ENCODE measurements around the gene UPF3B. TPM values are rescaled to one million over a fixed set of nuclear protein-coding genes. Genes with fewer than 3 reads are reported as not detected.
"Not testable (repeated sequence)": the region's sequence is repeated elsewhere in the genome, so short reads cannot be mapped to it uniquely, and the experiment has no call there.

UPF3B gene
- total RNA-seq, 1 experiment from 2014 or later = 3.9 TPM

- DNase-seq = peak; percentile 84
- Histone ChIP-seq H3K27me3 (ENCODE audit: control insufficient read depth, insufficient read depth, low read length) (no peaks in the 10 kb centered on the region), H3K4me3 (ENCODE audit: insufficient read depth, low read depth, low read length) (peak within 1 kb of the TSS; percentile 78), H3K36me3 (replicated peaks; ENCODE audit: control insufficient read depth, insufficient read depth, low read length) (no peaks in the 10 kb centered on the region)
Measured at GRCh38 chrX:119871599-119872395, 19.0 kb upstream of the UPF3B start, which contains the start of the genes NDUFA1 and RNF113A. Gene NDUFA1, plus strand, starts transcription at chrX:119871832. Its CDS starts 80 bp downstream, at chrX:119871912. Gene RNF113A, minus strand, starts transcription at chrX:119871733. Its CDS starts 120 bp downstream, at chrX:119871613.

DNA sequence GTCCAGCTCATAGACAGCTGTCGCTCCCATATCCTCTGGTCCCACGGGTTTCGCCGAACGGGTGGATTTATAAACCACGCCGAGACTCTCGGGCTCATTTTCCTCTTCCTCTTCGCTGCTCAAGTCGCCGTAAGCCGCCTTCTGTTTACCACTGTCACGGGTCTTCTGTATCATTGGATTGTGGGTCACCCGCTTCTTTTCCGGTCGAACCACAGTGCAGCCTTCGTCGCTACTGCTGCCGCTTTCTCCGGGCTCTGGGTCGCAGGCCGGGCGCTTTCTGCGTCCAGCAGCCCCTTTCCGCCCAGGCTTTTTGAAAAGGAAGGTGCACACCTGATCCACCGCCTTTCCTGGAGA is 18.5 kb upstream of the UPF3B start:
- Histone ChIP-seq H3K4me3 (ENCODE audit: insufficient read depth, low read depth, low read length) (peak overlapping the region; percentile 78), H3K36me3 (replicated peaks; ENCODE audit: control insufficient read depth, insufficient read depth, low read length) (no peaks in the 10 kb centered on the region), H3K27me3 (ENCODE audit: control insufficient read depth, insufficient read depth, low read length) (no peaks in the 10 kb centered on the region)
- DNase-seq = no peak

DNA sequence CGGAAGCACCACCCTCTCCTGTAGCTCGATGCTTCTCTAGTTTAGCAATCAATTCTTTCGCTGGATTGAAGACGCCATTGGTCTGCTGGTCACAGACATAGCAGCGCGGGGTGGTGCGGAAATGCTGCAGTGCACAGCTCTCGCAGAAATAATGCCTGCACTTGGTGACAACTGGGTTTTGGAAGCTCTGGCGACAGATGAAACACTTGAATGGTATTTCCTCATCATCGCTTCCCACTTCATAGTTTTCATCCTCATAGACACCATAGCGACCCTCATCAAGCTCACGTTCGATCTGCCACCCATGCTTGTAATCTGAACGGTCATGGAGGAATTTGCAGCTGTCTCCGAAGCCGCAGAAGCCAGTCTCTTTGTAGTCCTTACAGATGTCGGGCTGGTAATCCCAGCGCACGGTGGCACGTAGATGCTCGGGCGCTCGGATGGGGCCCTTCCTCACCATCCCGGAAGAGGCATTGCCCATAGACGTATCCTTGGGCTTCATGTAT is 17.9 kb upstream of the UPF3B start:
- peak; percentile 37 for DNase-seq
- Histone ChIP-seq H3K36me3 (replicated peaks; ENCODE audit: control insufficient read depth, insufficient read depth, low read length) (no peaks in the 10 kb centered on the region), H3K27me3 (ENCODE audit: control insufficient read depth, insufficient read depth, low read length) (no peaks in the 10 kb centered on the region), H3K4me3 (ENCODE audit: insufficient read depth, low read depth, low read length) (peak overlapping the region; percentile 78)

GRCh38 chrX:119853444-119853843 is 681 bp upstream of the UPF3B start:
- H3K36me3 ChIP-seq (replicated peaks; ENCODE audit: control insufficient read depth, insufficient read depth, low read length) = no peaks in the 10 kb centered on the region
- H3K4me3 ChIP-seq (ENCODE audit: insufficient read depth, low read depth, low read length) = peak overlapping the region; percentile 14; the same call in 1 of the 2 replicates
- no peak for DNase-seq
- H3K27me3 ChIP-seq (ENCODE audit: control insufficient read depth, insufficient read depth, low read length) = no peaks in the 10 kb centered on the region

- Histone ChIP-seq H3K36me3 (replicated peaks; ENCODE audit: control insufficient read depth, insufficient read depth, low read length) (peaks cover 7% of the 10 kb centered on the region), H3K4me3 (ENCODE audit: insufficient read depth, low read depth, low read length) (no peak overlapping the region), H3K27me3 (ENCODE audit: control insufficient read depth, insufficient read depth, low read length) (no peaks in the 10 kb centered on the region)
- DNase-seq = no peak
Measured at GRCh38 chrX:119833905-119834304, 18.9 kb downstream of the UPF3B start.

GRCh38 chrX:119828446-119828845 is 24.3 kb downstream of the UPF3B start:
- Histone ChIP-seq H3K4me3 (ENCODE audit: insufficient read depth, low read depth, low read length) (no peak overlapping the region), H3K27me3 (ENCODE audit: control insufficient read depth, insufficient read depth, low read length) (no peaks in the 10 kb centered on the region), H3K36me3 (replicated peaks; ENCODE audit: control insufficient read depth, insufficient read depth, low read length) (no peaks in the 10 kb centered on the region; the same call in none of the 2 replicates)
- no peak for DNase-seq

DNA sequence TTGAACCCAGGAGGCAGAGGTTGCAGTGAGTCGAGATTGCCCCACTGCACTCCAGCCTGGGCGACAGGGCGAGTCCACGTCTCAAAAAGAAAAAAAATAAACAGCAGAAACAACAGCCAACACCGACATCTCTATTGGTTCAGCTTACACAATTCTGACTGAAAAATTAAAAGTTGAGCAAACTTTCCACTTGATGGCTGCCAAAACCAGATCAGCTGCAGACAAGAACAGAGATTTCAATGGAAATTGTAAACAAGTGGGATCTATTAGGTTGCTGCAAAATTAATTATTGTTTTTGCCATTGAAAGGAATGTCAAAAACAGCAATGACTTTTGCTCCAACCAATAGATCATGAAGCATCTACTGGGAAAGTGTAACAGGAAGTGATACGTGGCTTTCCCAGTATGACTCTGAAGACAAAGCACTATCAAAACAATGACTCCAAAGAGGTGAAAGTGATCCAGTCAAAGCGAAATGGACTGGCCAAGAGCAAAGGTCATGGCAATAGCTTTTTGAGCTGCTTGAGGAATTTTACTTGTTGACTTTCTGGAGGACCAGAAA is 26.3 kb downstream of the UPF3B start:
- Histone ChIP-seq H3K4me3 (ENCODE audit: insufficient read depth, low read depth, low read length) (no peak overlapping the region), H3K27me3 (ENCODE audit: control insufficient read depth, insufficient read depth, low read length) (no peaks in the 10 kb centered on the region), H3K36me3 (replicated peaks; ENCODE audit: control insufficient read depth, insufficient read depth, low read length) (no peaks in the 10 kb centered on the region; the same call in none of the 2 replicates)
- no peak for DNase-seq

DNA sequence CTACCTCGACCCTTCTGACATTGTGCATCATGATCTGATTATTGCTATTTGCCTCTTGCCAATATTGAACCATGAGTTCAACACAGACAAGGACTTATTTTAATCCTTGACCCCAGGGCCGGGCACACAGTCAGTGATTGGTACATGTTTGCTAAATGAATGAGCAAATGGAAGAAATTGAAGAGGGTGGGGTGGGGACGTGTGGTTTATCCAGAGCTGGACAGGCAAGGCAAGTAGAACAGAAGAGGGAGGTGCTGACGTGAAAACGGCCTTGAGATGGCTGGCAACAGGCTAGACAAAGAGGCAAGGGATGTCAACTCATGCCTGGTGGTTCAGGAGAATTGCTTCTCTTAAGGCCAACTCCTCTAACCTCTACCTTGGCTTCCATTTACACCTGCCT is 28.5 kb downstream of the UPF3B start:
- DNase-seq; H3K27me3 ChIP-seq (ENCODE audit: control insufficient read depth, insufficient read depth, low read length); H3K4me3 ChIP-seq (ENCODE audit: insufficient read depth, low read depth, low read length); H3K36me3 ChIP-seq (replicated peaks; ENCODE audit: control insufficient read depth, insufficient read depth, low read length): not testable (repeated sequence)

DNA sequence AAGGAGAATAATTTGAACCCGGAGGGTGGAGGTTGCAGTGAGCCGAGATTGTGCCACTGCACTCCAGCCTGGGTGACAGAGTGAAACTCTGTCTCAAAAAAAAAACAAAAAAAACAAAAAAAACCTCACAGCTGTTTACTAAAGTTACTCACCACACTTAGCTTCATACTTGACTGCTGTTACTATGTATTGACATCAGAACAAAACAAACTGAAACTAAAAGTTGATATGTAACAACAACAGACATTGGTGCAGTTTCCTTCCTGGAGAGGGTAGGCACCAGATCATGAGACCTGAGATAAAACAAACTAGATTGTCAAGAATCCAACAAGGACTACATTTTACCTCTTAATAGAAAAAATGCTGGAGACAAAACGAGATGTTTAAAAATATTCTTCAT is 31.1 kb downstream of the UPF3B start:
- DNase-seq; H3K36me3 ChIP-seq (replicated peaks; ENCODE audit: control insufficient read depth, insufficient read depth, low read length); H3K4me3 ChIP-seq (ENCODE audit: insufficient read depth, low read depth, low read length); H3K27me3 ChIP-seq (ENCODE audit: control insufficient read depth, insufficient read depth, low read length): not testable (repeated sequence)

- H3K27me3 ChIP-seq (ENCODE audit: control insufficient read depth, insufficient read depth, low read length) = no peaks in the 10 kb centered on the region
- DNase-seq = no peak
- no peak overlapping the region for H3K4me3 ChIP-seq (ENCODE audit: insufficient read depth, low read depth, low read length)
- no peaks in the 10 kb centered on the region for H3K36me3 ChIP-seq (replicated peaks; ENCODE audit: control insufficient read depth, insufficient read depth, low read length)
Measured at GRCh38 chrX:119817130-119817690, 35.6 kb downstream of the UPF3B start.

DNA sequence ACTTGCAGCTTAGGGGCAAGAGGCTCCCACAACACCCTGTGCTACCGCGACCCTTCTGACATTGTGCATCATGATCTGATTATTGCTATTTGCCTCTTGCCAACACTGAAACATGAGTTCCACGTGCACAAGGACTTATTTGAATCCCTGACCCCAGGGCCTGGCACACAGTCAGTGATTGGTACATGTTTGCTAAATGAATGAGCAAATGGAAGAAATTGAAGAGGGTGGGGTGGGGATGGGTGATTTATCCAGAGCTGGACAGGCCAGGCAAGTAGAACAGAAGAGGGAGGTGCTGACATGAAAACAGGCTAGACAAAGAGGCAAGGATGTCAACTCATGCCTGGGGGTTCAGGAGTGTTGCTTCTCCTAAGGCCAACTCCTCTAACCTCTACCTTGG is 36.5 kb downstream of the UPF3B start:
- no peak for DNase-seq
- H3K4me3 ChIP-seq (ENCODE audit: insufficient read depth, low read depth, low read length) = no peak overlapping the region
- no peaks in the 10 kb centered on the region for H3K36me3 ChIP-seq (replicated peaks; ENCODE audit: control insufficient read depth, insufficient read depth, low read length)
- no peaks in the 10 kb centered on the region for H3K27me3 ChIP-seq (ENCODE audit: control insufficient read depth, insufficient read depth, low read length)

- Histone ChIP-seq H3K36me3 (replicated peaks; ENCODE audit: control insufficient read depth, insufficient read depth, low read length) (no peaks in the 10 kb centered on the region), H3K4me3 (ENCODE audit: insufficient read depth, low read depth, low read length) (no peak overlapping the region), H3K27me3 (ENCODE audit: control insufficient read depth, insufficient read depth, low read length) (no peaks in the 10 kb centered on the region)
- DNase-seq = no peak
Measured at GRCh38 chrX:119809185-119809666, 43.5 kb downstream of the UPF3B start.

DNA sequence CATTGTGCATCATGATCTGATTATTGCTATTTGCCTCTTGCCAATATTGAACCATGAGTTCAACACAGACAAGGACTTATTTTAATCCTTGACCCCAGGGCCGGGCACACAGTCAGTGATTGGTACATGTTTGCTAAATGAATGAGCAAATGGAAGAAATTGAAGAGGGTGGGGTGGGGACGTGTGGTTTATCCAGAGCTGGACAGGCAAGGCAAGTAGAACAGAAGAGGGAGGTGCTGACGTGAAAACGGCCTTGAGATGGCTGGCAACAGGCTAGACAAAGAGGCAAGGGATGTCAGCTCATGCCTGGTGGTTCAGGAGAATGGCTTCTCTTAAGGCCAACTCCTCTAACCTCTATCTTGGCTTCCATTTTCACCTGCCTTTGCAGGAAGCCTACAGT is 44.3 kb downstream of the UPF3B start:
- not testable (repeated sequence) for DNase-seq; H3K4me3 ChIP-seq (ENCODE audit: insufficient read depth, low read depth, low read length); H3K36me3 ChIP-seq (replicated peaks; ENCODE audit: control insufficient read depth, insufficient read depth, low read length)

DNA sequence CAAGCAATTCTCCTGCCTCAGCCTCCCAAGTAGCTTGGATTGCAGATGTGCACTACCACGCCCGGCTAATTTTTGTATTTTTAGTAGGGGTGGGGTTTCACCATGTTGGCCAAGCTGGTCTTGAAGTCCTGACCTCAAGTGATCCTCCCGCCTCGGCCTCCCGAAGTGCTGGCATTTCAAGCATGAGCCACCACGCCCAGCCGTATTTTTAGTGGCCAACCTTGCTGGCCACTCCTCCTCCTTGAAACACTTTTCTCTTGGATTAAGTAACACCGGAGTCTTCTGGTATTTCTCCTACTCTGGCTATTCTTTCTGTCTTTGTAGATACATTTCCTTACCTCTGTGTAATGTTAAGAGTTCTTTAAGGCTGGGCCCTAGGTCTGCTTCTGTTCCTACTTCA is 50.2 kb downstream of the UPF3B start:
- H3K36me3 ChIP-seq (replicated peaks; ENCODE audit: control insufficient read depth, insufficient read depth, low read length) = no peaks in the 10 kb centered on the region
- DNase-seq = no peak
- H3K27me3 ChIP-seq (ENCODE audit: control insufficient read depth, insufficient read depth, low read length) = no peaks in the 10 kb centered on the region
- H3K4me3 ChIP-seq (ENCODE audit: insufficient read depth, low read depth, low read length) = no peak overlapping the region

More for the DNA sequence above, 44.3 kb downstream of the UPF3B start:
- H3K27me3 ChIP-seq (ENCODE audit: control insufficient read depth, insufficient read depth, low read length) = not testable (repeated sequence)
